GM08714 (cell line): ENCODE results near the gene NPAS3.

ENCODE experiments used
- H3K4me3 ChIP-seq: fragments of 200-500 bp; sonication (Bioruptor generic); 2 replicates; pipeline ENCODE4 v1.5.1; 2014; ENCODE audit warnings: mild to moderate bottlenecking, low read length, inconsistent platforms
- ZNF274 ChIP-seq: IDR thresholded peaks from 2 replicates; pipeline ENCODE4 v1.6.1; 2012; ENCODE audit warnings: mild to moderate bottlenecking, low read depth, low read length

The NPAS3 gene

GRCh38 chr14:33237115-33237740 lies 298.5 kb downstream of the NPAS3 start:
- TF ChIP-seq ZNF274, result no peak
- H3K4me3 ChIP-seq, result no peak overlapping the region

GRCh38 chr14:33239465-33239864 lies 300.8 kb downstream of the NPAS3 start:
- no peak for TF ChIP-seq ZNF274

GRCh38 chr14:33240466-33240865 lies 301.8 kb downstream of the NPAS3 start:
- no peak for TF ChIP-seq ZNF274
- no peak overlapping the region for H3K4me3 ChIP-seq

More at GRCh38 chr14:33239465-33239864, 300.8 kb downstream of the NPAS3 start:
- no peak overlapping the region for H3K4me3 ChIP-seq

DNA sequence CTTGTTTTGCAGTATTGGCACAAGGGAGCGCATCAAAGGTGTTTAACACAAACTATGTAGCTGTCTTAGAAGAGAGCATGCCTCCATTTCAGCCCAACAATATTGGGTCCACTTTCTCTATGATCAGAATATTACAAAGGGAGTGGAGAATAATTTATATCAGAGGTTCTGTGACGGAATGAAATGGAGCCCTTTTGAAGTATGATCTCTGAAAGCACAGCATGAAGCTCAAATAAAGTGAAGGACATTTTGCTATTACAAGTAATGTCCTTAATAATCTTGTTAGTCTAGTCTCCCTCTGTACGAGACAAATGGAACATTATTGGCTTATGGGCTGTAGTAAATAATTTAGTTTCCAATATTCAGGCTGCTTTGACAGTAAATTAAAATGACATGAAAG lies 302.7 kb downstream of the NPAS3 start:
- no peak overlapping the region for H3K4me3 ChIP-seq
- no peak for TF ChIP-seq ZNF274

GRCh38 chr14:33249233-33249820 lies 310.6 kb downstream of the NPAS3 start:
- no peak for TF ChIP-seq ZNF274
- H3K4me3 ChIP-seq, result no peak overlapping the region

- TF ChIP-seq ZNF274, result no peak
- H3K4me3 ChIP-seq, result no peak overlapping the region
Measured at GRCh38 chr14:33250963-33251362, 312.3 kb downstream of the NPAS3 start.

GRCh38 chr14:33254342-33254741 lies 315.7 kb downstream of the NPAS3 start:
- no peak for TF ChIP-seq ZNF274
- no peak overlapping the region for H3K4me3 ChIP-seq

- H3K4me3 ChIP-seq, result no peak overlapping the region
- no peak for TF ChIP-seq ZNF274
Measured at GRCh38 chr14:33254861-33255395, 316.2 kb downstream of the NPAS3 start.

- H3K4me3 ChIP-seq, result no peak overlapping the region
- no peak for TF ChIP-seq ZNF274
Measured at GRCh38 chr14:33257796-33258195, 319.1 kb downstream of the NPAS3 start.

GRCh38 chr14:33259764-33260163 lies 321.1 kb downstream of the NPAS3 start:
- no peak for TF ChIP-seq ZNF274
- no peak overlapping the region for H3K4me3 ChIP-seq

- no peak overlapping the region for H3K4me3 ChIP-seq
- no peak for TF ChIP-seq ZNF274
Measured at GRCh38 chr14:33271216-33271615, 332.5 kb downstream of the NPAS3 start.

DNA sequence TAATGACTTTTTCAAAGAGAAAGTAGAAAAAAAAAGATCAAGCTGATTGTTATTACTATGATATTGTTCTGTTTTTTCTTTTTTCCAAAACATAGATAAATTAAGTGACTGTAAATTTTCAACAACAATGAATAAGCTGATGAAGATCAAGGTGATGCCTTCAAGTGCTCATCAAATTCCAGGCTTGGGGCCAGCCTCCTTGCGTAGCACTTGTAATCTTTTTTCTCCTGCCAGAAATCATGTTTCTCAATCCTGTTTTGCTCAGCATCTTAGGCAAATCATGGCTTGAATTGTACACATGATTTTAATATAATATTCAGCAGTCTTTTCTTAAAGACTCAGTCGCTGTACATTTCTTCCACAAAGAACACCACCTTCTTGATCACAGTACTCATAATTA lies 333.2 kb downstream of the NPAS3 start:
- TF ChIP-seq ZNF274, result no peak
- no peak overlapping the region for H3K4me3 ChIP-seq

DNA sequence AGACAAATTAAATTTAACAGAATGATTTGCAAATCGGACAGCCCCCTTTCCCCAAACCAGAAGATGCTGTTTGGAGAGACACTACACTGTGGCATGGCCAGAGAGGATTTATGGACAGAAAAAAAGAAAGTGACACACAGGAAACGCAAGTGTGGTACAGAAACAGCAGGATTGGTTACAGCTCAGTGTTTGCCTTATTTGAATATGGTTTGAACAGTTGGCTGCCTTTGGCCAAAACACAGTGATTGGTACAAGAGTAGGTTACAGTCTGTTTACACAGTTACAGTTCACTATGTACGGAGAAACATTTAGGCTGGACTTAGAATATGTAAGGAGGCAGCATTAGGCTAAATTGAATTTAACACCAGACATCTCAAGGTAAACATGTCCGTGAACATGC lies 335.3 kb downstream of the NPAS3 start:
- H3K4me3 ChIP-seq, result no peak overlapping the region
- TF ChIP-seq ZNF274, result no peak

GRCh38 chr14:33275879-33276278 lies 337.2 kb downstream of the NPAS3 start:
- no peak overlapping the region for H3K4me3 ChIP-seq
- no peak for TF ChIP-seq ZNF274

DNA sequence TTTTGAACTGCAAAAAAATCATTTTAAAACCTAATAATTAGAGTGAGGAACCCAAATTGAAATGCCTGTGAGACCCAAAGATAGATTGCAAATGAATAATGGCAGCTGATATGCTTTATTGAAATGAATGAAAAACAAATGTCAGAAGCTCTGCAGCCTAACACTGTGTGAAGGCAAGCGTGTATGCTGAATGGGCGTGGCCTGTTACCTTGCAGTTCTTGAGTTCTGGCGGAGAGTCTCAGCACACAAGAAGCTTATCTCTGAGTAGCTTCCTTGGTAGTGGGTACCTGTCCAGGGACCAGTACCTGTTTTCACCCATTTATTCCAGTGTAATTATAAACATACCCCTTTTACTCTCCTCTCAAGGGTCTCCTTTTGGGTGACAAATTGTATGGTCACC lies 341.2 kb downstream of the NPAS3 start:
- TF ChIP-seq ZNF274, result no peak
- no peak overlapping the region for H3K4me3 ChIP-seq
